OCI-LY3 (cell line): Measurements from ENCODE around the gene SLIT1.

Source experiments
- CTCF ChIP-seq: fragments of 200-600, 300-600 bp; sonication (generic); IDR thresholded peaks from 2 replicates; pipeline ENCODE4 v1.5.1; 2014; ENCODE audit warnings: antibody characterized with exemption, low read length, low read depth
- EZH2phosphoT487 ChIP-seq: fragments of 200-600 bp; shearing (Covaris generic); IDR thresholded peaks from 2 replicates; pipeline ENCODE4 v1.6.1; 2018; ENCODE audit warnings: antibody characterized with exemption, mixed run types, low read depth

DNA sequence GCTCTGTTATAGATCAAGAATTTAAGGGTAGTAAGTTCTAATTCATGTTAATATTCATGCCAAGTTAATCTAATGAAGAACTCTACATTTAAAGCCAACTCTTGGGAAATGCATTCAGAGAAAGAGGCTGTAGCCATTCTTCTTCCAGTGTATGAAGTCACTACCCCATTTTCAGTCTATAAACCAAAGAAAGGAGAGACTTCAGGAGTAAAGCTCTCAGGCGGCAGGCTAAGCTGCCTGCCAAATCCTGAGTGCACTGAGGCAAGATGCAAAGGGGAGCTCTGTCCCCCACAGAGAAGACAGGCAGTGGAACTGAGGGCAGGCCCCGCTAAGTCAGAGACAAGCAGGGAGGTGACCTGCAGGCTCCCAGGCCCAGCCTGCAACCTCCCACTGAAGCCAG lies 41.5 kb downstream of the SLIT1 start:
- no peak for TF ChIP-seq CTCF
- TF ChIP-seq EZH2phosphoT487 = no peak
